Glutamatergic neuron (in vitro differentiated cells): ENCODE results near the gene ARV1. TPM values are rescaled to one million over a fixed set of nuclear protein-coding genes. Genes with fewer than 3 reads are reported as not detected.

ENCODE experiments used
- DNase-seq: peaks from one replicate; pipeline ENCODE4 v3.0.0; 2022
- H3K27ac Mint-ChIP-seq: one replicate; pipeline ENCODE4 v1.8.0; 2020; ENCODE audit warnings: mild to moderate bottlenecking, mixed read lengths, inconsistent platforms; ENCODE audit not compliant: unreplicated experiment
- H3K27me3 Mint-ChIP-seq: one replicate; pipeline ENCODE4 v1.8.0; 2020; ENCODE audit warnings: mild to moderate bottlenecking, moderate library complexity, mixed read lengths, inconsistent platforms; ENCODE audit not compliant: unreplicated experiment
- H3K36me3 Mint-ChIP-seq: one replicate; pipeline ENCODE4 v1.8.0; 2020; ENCODE audit warnings: mild to moderate bottlenecking, mixed read lengths, inconsistent platforms; ENCODE audit not compliant: unreplicated experiment
- H3K4me1 Mint-ChIP-seq: one replicate; pipeline ENCODE4 v1.8.0; 2020; ENCODE audit warnings: mild to moderate bottlenecking, low read depth, mixed read lengths, inconsistent platforms; ENCODE audit not compliant: unreplicated experiment
- H3K4me3 Mint-ChIP-seq: one replicate; pipeline ENCODE4 v1.8.0; 2020; ENCODE audit warnings: mild to moderate bottlenecking, mixed read lengths, inconsistent platforms; ENCODE audit not compliant: unreplicated experiment
- H3K9me3 Mint-ChIP-seq: one replicate; pipeline ENCODE4 v1.8.0; 2020; ENCODE audit warnings: mild to moderate bottlenecking, moderate library complexity, mixed read lengths, inconsistent platforms; ENCODE audit not compliant: unreplicated experiment
- total RNA-seq: library from RNA; stranded (reverse); fragmentation: NEBNext Ultra II Directional; extraction: Animal tissue kit (Norgen Biotek cat#: 25700); gene quantifications from one replicate; pipeline ENCODE4 v1.2.1, GENCODE V29; 2021; ENCODE audit not compliant: unreplicated experiment
- TF ChIP-seq, protein P1 (sequence below): fragments of 200-600 bp; sonication (generic); IDR thresholded peaks from one replicate; pipeline ENCODE4 v1.5.0; 2021; ENCODE audit not compliant: partially characterized antibody, unreplicated experiment

Gene ARV1
- total RNA-seq, 1 donor from 2014 or later, result 18.3 TPM

- Mint-ChIP-seq H3K27ac (no peak overlapping the region), H3K9me3 (no peaks in the 10 kb centered on the region), H3K36me3 (no peaks in the 10 kb centered on the region), H3K4me3 (no peak overlapping the region), H3K4me1 (no peaks in the 10 kb centered on the region), H3K27me3 (no peaks in the 10 kb centered on the region)
- DNase-seq, result no peak
- TF ChIP-seq, protein P1, sequence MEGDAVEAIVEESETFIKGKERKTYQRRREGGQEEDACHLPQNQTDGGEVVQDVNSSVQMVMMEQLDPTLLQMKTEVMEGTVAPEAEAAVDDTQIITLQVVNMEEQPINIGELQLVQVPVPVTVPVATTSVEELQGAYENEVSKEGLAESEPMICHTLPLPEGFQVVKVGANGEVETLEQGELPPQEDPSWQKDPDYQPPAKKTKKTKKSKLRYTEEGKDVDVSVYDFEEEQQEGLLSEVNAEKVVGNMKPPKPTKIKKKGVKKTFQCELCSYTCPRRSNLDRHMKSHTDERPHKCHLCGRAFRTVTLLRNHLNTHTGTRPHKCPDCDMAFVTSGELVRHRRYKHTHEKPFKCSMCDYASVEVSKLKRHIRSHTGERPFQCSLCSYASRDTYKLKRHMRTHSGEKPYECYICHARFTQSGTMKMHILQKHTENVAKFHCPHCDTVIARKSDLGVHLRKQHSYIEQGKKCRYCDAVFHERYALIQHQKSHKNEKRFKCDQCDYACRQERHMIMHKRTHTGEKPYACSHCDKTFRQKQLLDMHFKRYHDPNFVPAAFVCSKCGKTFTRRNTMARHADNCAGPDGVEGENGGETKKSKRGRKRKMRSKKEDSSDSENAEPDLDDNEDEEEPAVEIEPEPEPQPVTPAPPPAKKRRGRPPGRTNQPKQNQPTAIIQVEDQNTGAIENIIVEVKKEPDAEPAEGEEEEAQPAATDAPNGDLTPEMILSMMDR, result no peak
These were observed 8.1 kb downstream of the ARV1 start for GRCh38 chr1:230986976-230987375.

GRCh38 chr1:230987448-230987847, 8.6 kb downstream of the ARV1 start:
- TF ChIP-seq, protein P1, result no peak
- Mint-ChIP-seq H3K27ac (no peak overlapping the region), H3K4me3 (no peak overlapping the region), H3K36me3 (no peaks in the 10 kb centered on the region), H3K27me3 (no peaks in the 10 kb centered on the region), H3K4me1 (no peaks in the 10 kb centered on the region), H3K9me3 (no peaks in the 10 kb centered on the region)
- no peak for DNase-seq

DNA sequence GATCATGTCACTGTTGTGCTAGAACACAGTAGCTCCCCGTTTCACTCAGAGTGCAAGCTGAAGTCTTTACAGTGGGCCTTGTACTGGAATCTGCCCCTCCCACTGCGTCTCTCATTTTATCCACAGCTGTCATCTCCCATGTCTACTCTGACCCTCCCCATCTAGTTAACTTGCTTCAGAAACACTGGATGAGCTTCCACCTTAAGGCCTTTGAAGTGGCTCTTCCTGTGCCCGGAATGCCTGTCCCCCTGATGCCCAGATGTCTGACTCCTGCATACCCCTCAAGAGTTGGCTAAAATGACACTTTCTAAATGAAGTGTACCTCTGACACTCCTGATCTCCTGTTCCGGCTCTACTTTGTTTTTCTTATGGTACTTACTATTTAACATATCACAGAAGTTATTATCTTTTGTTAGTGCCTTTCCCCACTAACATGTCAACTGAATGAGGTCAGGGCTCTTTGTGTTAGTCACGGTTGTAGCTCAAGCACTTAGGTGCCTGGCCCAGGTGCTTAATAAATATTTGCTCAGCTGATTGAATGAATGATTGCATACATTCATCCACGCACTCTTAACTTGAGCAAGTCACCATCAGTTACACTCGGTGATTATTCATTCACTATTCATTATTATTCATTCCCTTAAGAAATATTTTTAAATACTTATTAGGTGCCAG, 13.3 kb downstream of the ARV1 start:
- DNase-seq, result no peak
- Mint-ChIP-seq H3K4me3 (no peak overlapping the region), H3K4me1 (no peaks in the 10 kb centered on the region), H3K27ac (no peak overlapping the region), H3K27me3 (no peaks in the 10 kb centered on the region), H3K36me3 (peaks cover 2% of the 10 kb centered on the region), H3K9me3 (no peaks in the 10 kb centered on the region)
- TF ChIP-seq, protein P1, result no peak

DNA sequence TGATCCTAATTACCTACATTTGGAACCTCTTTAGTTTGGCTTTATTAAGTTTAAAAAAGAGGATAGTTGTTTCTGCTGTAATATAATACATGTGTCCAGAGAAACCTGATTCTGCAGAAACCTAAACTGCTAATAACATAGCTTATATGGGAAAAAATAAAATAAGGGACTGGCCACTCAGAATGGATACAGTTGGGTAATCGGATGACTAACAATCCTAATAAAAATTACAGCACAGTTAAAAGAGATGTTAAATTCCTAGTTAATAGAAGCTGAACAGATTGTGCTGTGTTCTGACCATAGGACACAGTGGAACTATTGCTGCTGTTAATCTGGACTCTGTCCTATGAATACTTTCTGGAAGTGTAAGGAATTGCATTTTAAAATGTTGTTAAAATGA, 16.0 kb downstream of the ARV1 start:
- Mint-ChIP-seq H3K27me3 (no peaks in the 10 kb centered on the region), H3K36me3 (peaks cover 15% of the 10 kb centered on the region), H3K27ac (no peak overlapping the region), H3K9me3 (no peaks in the 10 kb centered on the region), H3K4me3 (no peak overlapping the region), H3K4me1 (no peaks in the 10 kb centered on the region)
- TF ChIP-seq, protein P1, result no peak
- no peak for DNase-seq

GRCh38 chr1:231000201-231000600, 21.3 kb downstream of the ARV1 start:
- peaks cover 34% of the 10 kb centered on the region for H3K36me3 Mint-ChIP-seq
- no peak overlapping the region for H3K27ac Mint-ChIP-seq
- H3K9me3 Mint-ChIP-seq, result peaks cover 9% of the 10 kb centered on the region
- no peak for DNase-seq
- TF ChIP-seq, protein P1, result no peak
- H3K27me3 Mint-ChIP-seq, result no peaks in the 10 kb centered on the region
- H3K4me3 Mint-ChIP-seq, result no peak overlapping the region
- H3K4me1 Mint-ChIP-seq, result no peaks in the 10 kb centered on the region
